Right lobe of liver (tissue), 4 donors: Measurements from ENCODE around the gene MUC5B.

Experiments used
- CTCF ChIP-seq, 4 donors: fragments of 200-600 bp in 3 of 4; fragments of 450-650 bp in 1 of 4; IDR thresholded peaks; one replicate each; pipeline versions ENCODE4 v1.5.1 to v1.8.0; 2016 to 2022; ENCODE audit warnings: antibody characterized with exemption in 4 of 4, mild to moderate bottlenecking in 2 of 4
- POLR2A ChIP-seq: fragments of 450-650 bp; IDR thresholded peaks from one replicate; pipeline ENCODE4 v1.6.1; 2017; ENCODE audit warnings: antibody characterized with exemption, mild to moderate bottlenecking
- donor health status: DM: no; HTN: no; CAD: no.
- donor health status: DM: no; HTN: no; CAD: no.
- donor health status: DM: no; HTN: yes; CAD: no.

GRCh38 chr11:1251236-1251770, 28.4 kb downstream of the MUC5B start:
- no peak for TF ChIP-seq POLR2A
- no peak for TF ChIP-seq CTCF (IDR thresholded peaks at IDR 0.05)
